Umbilical cord (tissue), 2 donors: ENCODE measurements around the gene HINT3. TPM values are rescaled to one million over a fixed set of nuclear protein-coding genes. Genes with fewer than 3 reads are reported as not detected.
"Not testable (repeated sequence)": the region's sequence is repeated elsewhere in the genome, so short reads cannot be mapped to it uniquely, and the experiment has no call there.

Experiments used
- DNase-seq: peaks from one replicate; pipeline ENCODE4 v3.0.0-alpha.2; 2015; ENCODE audit warnings: low spot score
- total RNA-seq: library from RNA; depleted of rRNA; stranded (reverse); fragments of >200 nt; gene quantifications from one replicate; pipeline ENCODE4 v1.2.3, GENCODE V29; 2014; ENCODE audit warnings: low replicate concordance; ENCODE audit not compliant: insufficient read depth

Gene HINT3
- total RNA-seq = 41.9 TPM

GRCh38 chr6:125956506-125957390 lies at the start of gene HINT3:
Gene HINT3 (plus strand): TSS chr6:125956770. CDS start chr6:125956978, 208 bp downstream.
- peak; percentile 99 for DNase-seq

- DNase-seq = no peak
Observed at GRCh38 chr6:125910527-125910926, 46.0 kb upstream of the HINT3 start.

- not testable (repeated sequence) for DNase-seq
Observed at GRCh38 chr6:125911051-125911451, 45.5 kb upstream of the HINT3 start.

- not testable (repeated sequence) for DNase-seq
Observed at GRCh38 chr6:125912430-125912829, 44.1 kb upstream of the HINT3 start.

- DNase-seq = no peak
Observed at GRCh38 chr6:125913145-125913544, 43.4 kb upstream of the HINT3 start.

- peak; percentile 86 for DNase-seq
Observed at GRCh38 chr6:125913864-125914351, 42.7 kb upstream of the HINT3 start.

GRCh38 chr6:125918230-125918629 lies 38.3 kb upstream of the HINT3 start:
- DNase-seq = no peak

- DNase-seq = peak; percentile 55
Observed at GRCh38 chr6:125918681-125919566, 37.6 kb upstream of the HINT3 start.

GRCh38 chr6:125919618-125920017 lies 37.0 kb upstream of the HINT3 start:
- DNase-seq = no peak

- DNase-seq = no peak
Observed at GRCh38 chr6:125922322-125922860, 34.2 kb upstream of the HINT3 start.

GRCh38 chr6:125923366-125923877 lies 33.1 kb upstream of the HINT3 start:
- no peak for DNase-seq

GRCh38 chr6:125924169-125924568 lies 32.4 kb upstream of the HINT3 start:
- peak; percentile 30 for DNase-seq

GRCh38 chr6:125924697-125925358 lies 31.7 kb upstream of the HINT3 start:
- DNase-seq = no peak

GRCh38 chr6:125926711-125927110 lies 29.9 kb upstream of the HINT3 start:
- DNase-seq = no peak

GRCh38 chr6:125927761-125928160 lies 28.8 kb upstream of the HINT3 start:
- DNase-seq = no peak

- DNase-seq = no peak
Observed at GRCh38 chr6:125930765-125931418, 25.7 kb upstream of the HINT3 start.

GRCh38 chr6:125931733-125932450 lies 24.7 kb upstream of the HINT3 start:
- no peak for DNase-seq

GRCh38 chr6:125932451-125932795 lies 24.1 kb upstream of the HINT3 start:
- DNase-seq = no peak

GRCh38 chr6:125935520-125935919 lies 21.1 kb upstream of the HINT3 start:
- not testable (repeated sequence) for DNase-seq

GRCh38 chr6:125939026-125939425 lies 17.5 kb upstream of the HINT3 start:
- DNase-seq = no peak
